ENCODE data around the gene PRKCE.
"Not testable (repeated sequence)": the region's sequence is repeated elsewhere in the genome, so short reads cannot be mapped to it uniquely, and the experiment has no call there.

PRKCE gene

GRCh38 chr2:45664635-45665261 lies 13.3 kb downstream of the PRKCE start:
- DNase-seq (ENCODE audit: low read depth in 2 of 2, low spot score in 1 of 2): no peak

DNA sequence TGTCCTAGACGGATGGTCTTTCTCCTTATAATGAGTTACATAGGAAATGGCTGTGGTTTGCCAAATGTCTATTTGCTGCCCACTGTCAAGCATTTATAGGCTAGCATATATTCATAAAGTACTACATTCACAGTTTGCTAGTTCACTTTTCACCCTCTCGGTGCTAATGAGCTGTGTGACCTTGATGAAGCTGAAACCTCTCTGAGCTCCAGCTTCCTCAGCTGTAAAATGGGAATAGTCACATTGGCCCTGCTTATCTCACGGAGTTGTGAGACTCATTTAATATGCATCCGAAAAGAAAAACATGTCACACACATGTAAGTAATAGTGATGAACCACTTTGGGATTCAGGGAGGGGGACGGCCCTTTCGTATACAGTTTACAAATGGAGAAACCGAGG lies 17.0 kb downstream of the PRKCE start:
- DNase-seq (ENCODE audit: low read depth in 2 of 2, low spot score in 1 of 2): no peak

- no peak for DNase-seq (ENCODE audit: low read depth in 2 of 2, low spot score in 1 of 2)
Observed at GRCh38 chr2:45669032-45669486, 17.6 kb downstream of the PRKCE start.

- DNase-seq (ENCODE audit: low read depth in 2 of 2, low spot score in 1 of 2): no peak
Observed at GRCh38 chr2:45670646-45671045, 19.2 kb downstream of the PRKCE start.

- DNase-seq (ENCODE audit: low read depth in 2 of 2, low spot score in 1 of 2): no peak
Observed at GRCh38 chr2:45672138-45672537, 20.7 kb downstream of the PRKCE start.

DNA sequence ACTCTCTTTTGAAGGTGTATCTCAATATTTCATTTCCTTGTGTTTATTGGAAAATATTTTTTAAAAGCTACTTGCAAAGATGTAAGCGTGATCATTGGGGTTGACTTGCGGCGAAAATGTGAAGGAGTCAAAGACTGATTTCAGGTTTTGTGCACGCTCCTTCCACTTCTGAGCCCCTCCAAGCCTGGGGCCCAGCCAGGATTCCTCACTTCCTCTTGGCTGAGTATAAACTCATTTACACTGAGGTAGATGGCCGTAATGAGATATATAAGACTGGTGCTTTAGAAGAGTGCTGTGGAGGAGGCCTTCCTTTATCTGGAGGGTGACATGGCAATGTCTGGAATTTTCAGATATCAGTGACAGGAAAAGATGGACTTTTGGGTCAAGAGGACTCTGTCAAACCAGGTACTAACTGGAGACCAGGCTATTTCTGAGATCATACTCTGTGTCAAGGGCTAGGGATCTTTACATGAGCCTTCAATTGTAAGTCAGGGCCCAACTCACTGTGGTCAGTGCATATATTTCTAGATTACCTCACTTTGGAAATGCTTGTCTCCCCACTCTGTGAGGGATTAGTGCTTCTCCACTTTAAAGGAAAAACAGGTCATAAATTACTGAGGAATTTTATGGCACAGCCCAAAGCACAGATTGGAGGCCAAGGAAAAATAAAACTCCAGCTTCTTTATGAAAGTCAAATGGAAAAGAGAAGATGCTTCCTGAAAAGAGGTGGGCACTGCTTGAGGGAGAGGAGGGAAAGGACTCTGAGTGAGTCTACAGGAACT lies 22.8 kb downstream of the PRKCE start:
- DNase-seq (ENCODE audit: low read depth in 2 of 2, low spot score in 1 of 2): no peak

DNA sequence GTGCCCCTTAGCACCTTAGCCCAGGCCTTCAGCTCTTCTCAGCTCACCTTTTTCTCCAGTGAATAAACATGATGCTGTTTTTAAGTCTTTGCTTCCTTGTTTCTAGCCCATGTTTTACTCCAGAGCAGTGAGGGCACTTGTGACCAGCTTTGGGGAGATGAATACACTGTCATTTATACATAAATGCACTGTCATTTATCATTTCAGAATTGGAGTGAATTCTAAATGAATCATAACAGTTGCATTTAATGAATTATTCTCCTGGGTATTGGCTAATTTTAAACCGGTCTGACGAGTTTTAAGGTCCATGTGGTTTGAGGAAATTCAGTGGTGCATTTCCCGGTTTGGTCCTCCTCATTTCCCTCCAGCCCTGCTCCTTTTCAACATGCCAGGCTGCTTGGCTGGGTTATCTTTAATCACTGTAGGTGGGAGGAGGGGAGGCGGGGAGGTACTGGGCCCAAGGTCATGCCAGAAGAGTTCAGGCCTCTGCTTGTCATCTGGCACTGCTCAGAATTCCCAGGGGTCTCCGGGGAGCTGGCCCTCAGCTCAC lies 23.9 kb downstream of the PRKCE start:
- no peak for DNase-seq (ENCODE audit: low read depth in 2 of 2, low spot score in 1 of 2)

DNA sequence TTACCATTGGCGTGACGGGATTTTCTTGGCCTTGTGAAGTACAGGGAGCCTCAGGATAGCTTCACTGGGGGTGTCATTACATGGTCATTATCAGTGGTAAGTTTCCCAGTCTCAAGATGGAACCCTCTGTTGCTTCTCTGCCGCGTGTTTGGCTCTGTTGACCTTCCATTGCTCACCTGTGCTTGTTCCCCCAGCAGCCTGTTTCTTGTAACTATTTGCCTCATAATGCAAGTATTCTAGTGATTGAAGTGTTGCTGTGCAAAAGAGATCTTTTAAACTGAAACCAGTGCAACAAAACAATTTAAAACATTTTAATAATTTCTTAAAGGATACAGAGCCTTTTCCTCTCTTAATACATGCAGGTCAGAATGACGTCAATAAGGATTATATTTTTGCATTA lies 24.6 kb downstream of the PRKCE start:
- no peak for DNase-seq (ENCODE audit: low read depth in 2 of 2, low spot score in 1 of 2)

- DNase-seq (ENCODE audit: low read depth in 2 of 2, low spot score in 1 of 2): no peak
Observed at GRCh38 chr2:45678791-45679348, 27.4 kb downstream of the PRKCE start.

GRCh38 chr2:45680351-45680967 lies 29.0 kb downstream of the PRKCE start:
- no peak for DNase-seq (ENCODE audit: low read depth in 2 of 2, low spot score in 1 of 2)

DNA sequence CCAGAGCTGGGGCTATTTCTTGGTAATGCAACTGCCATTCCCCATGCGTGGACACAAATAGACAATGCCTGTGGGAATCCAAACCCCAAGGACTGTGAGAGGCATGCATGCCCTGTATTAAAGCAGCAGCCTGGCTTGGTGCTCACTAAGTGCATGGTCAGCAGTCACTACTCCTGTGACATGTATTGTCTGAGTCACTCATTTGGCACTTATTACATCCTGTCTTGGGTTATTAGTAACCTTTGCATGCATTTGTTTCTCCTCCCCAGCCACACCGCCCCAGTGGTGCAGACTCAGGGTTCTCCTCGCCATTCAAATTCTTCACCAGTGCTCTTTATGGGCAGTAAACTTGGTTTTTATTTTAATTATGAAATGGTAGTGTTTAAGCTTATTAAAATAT lies 30.2 kb downstream of the PRKCE start:
- no peak for DNase-seq (ENCODE audit: low read depth in 2 of 2, low spot score in 1 of 2)

GRCh38 chr2:45683292-45683691 lies 31.8 kb downstream of the PRKCE start:
- DNase-seq (ENCODE audit: low read depth in 2 of 2, low spot score in 1 of 2): no peak

- no peak for DNase-seq (ENCODE audit: low read depth in 2 of 2, low spot score in 1 of 2)
Observed at GRCh38 chr2:45684756-45685155, 33.3 kb downstream of the PRKCE start.

DNA sequence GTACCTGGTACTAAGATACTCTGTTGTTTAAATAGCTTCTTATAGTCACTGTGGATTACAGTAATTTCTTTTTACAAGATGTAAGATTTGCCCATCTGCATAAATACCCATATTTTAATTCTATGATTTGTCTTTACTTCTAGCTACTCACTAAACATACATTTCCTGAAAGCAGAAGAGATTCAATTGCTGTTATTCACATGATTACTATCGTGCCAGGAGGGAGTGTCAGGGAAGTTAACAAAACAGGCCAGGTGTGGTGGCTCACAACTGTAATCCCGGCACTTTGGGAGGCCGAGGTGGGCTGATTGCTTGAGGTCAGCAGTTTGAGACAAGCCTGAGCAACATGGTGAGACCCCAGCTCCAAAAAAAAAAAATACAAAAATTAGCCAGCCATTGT lies 33.8 kb downstream of the PRKCE start:
- DNase-seq (ENCODE audit: low read depth in 2 of 2, low spot score in 1 of 2): no peak

GRCh38 chr2:45687964-45688363 lies 36.5 kb downstream of the PRKCE start:
- no peak for DNase-seq (ENCODE audit: low read depth in 2 of 2, low spot score in 1 of 2)

DNA sequence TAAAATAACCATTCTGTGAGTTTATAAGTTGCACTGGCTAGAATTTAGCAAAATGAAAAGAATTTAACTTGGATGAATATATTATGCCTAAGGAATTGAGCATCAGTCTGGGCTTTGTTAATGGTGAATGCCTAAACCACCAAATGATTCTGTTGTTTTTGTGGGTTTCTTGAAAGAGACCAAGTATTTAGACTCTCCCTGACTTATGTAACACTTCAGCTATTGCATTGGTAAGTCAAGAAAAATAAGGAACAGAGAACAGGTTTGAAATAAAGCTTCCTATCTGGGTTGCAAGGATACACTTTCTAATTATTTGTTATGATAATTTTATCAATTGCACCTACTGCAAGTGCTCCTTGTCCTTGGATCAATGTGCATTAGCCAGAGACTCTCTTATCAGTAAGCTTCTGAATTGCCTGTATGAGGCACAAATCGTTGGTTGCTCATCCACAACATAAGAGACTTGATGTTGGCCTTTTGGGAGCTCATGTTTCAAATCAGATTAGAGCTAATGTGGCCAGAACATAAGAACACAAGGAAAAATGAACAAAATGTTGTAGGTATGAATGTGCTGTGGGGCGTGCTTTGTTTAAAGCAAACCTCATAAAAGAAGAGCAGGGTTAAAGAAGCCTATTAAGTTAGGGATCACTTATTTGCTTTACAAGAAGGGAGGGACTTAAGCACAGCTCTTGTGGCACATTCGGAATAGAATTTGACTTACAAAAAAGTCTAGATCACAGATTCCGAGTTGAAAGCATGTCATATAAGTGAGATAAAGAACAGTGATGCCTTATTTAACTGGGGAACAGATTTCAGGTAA lies 37.2 kb downstream of the PRKCE start:
- DNase-seq (ENCODE audit: low read depth in 2 of 2, low spot score in 1 of 2): no peak

GRCh38 chr2:45690231-45690630 lies 38.8 kb downstream of the PRKCE start:
- DNase-seq (ENCODE audit: low read depth in 2 of 2, low spot score in 1 of 2): no peak

DNA sequence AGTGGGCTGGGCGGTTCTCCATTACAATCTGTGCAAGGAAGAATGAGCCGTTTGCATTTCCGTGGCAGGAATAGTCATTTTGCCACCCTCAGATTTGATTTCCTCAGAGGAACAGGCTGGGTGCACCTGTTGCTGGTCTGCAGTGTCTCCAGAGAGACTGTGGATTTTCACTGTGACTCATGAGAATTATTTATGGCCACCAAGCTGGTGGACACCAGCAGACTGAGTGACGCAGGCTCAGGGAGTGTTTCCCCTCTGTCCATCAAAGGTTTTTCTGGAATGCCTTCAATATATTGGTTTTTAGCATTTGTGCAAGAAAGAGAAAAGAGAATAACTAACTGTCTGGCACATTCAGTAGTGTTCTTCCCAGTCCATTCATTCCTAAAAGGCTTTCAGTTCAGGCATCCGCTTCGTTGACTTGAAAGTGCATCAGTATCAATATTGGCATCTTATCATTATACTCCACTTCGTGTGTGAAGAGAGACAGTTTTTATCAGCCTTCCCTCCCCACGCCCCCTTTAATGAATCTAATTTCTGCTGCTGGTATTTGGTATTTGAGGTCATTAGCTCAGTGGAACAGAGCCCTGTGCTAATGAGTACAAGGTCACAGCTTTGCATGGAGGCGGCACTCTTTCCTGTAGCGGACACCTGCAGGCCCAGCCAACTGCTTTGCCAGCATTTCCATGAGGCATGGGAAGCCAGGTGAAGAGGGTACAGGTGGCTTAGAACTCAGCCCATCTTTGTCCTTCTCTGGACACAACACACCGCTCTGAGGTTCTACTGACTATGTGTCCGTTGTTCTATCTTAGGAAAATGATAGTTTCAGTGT lies 39.9 kb downstream of the PRKCE start:
- DNase-seq (ENCODE audit: low read depth in 2 of 2, low spot score in 1 of 2): no peak

DNA sequence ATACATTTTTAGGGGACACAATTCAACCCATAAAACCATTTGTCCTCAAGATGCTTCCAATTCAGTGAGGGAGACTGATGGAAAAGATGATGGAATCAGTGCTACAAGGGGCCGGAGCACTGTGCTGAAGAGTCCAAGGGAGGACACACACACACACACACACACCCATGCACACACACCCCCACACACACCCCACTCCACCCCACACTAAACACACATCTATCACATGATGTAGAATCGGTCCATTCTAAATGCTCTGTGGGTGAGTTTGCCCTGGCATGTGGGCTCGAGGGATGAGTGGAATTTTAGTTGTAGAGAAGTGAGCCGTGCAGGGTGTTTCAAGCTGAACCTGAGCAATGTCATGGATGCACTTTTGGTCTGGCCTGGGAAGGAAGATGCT lies 41.1 kb downstream of the PRKCE start:
- no peak for DNase-seq (ENCODE audit: low read depth in 2 of 2, low spot score in 1 of 2)

DNA sequence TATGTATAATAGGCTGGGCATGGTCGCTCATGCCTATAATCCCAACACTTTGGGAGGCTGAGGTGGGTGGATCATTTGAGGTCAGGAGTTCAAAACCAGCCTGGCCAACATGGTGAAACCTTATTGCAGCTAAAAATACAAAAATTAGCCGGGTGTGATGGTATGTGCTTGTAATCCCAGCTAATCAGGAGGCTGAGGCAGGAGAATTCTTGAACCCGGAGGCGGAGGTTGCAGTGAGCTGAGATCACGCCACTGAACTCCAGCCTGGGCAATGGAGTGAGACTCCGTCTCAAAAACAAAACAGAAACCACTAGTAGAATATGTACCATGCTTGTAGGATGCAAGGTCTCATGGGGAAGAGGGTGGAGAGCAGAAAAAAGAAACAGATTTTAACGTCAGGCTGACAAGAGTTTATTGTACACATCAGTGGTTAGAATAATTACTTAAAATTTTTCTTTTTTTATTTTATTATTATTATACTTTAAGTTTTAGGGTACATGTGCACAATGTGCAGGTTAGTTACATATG lies 44.1 kb downstream of the PRKCE start:
- DNase-seq (ENCODE audit: low read depth in 2 of 2, low spot score in 1 of 2): not testable (repeated sequence)
